Natural killer cell (primary cell): Measurements from ENCODE around the gene CHD1. TPM values are rescaled to one million over a fixed set of nuclear protein-coding genes. Genes with fewer than 3 reads are reported as not detected.

Experiments
- ATAC-seq, 3 donors: fragments of 150-1000 bp in 2 of 3; fragments of 200-7000 bp in 1 of 3; cut with Tn5 transposase; 1 replicate in 1 of 3; 2 replicates in 2 of 3; pipeline ENCODE4 v1.10.0; 2021; ENCODE audit warnings: mild to moderate bottlenecking in 2 of 3, moderate library complexity in 2 of 3
- DNase-seq, 2 donors: peaks; one replicate each; pipeline versions ENCODE4 v3.0.0 to v3.0.0-alpha.2; 2013 to 2021; ENCODE audit warnings: mixed read lengths in 1 of 2
- H3K27ac ChIP-seq: one replicate; pipeline ENCODE4 v1.5.1; 2013; ENCODE audit warnings: mild to moderate bottlenecking, low read length
- H3K27me3 ChIP-seq: one replicate; pipeline ENCODE4 v1.6.1; 2013; ENCODE audit warnings: low read length; ENCODE audit not compliant: control insufficient read depth, insufficient read depth
- H3K36me3 ChIP-seq: one replicate; pipeline ENCODE4 v1.6.1; 2013; ENCODE audit warnings: low read length; ENCODE audit not compliant: control insufficient read depth, insufficient read depth
- H3K4me1 ChIP-seq: one replicate; pipeline ENCODE4 v1.6.1; 2013; ENCODE audit warnings: low read length; ENCODE audit not compliant: control insufficient read depth, insufficient read depth
- H3K4me3 ChIP-seq: one replicate; pipeline ENCODE4 v1.5.1; 2013; ENCODE audit warnings: low read length
- H3K9me3 ChIP-seq: one replicate; pipeline ENCODE4 v1.6.1; 2013; ENCODE audit warnings: low read length; ENCODE audit not compliant: control insufficient read depth, insufficient read depth
- H3K27ac Mint-ChIP-seq, 2 donors: one replicate each; pipeline ENCODE4 v1.8.0; 2022; ENCODE audit warnings: mild to moderate bottlenecking in 2 of 2, mixed read lengths in 2 of 2, moderate library complexity in 1 of 2
- H3K27me3 Mint-ChIP-seq, 2 donors: one replicate each; pipeline ENCODE4 v1.8.0; 2022; ENCODE audit warnings: low read depth in 2 of 2, mixed read lengths in 2 of 2
- H3K36me3 Mint-ChIP-seq: one replicate; pipeline ENCODE4 v1.8.0; 2022; ENCODE audit warnings: mixed read lengths
- H3K4me1 Mint-ChIP-seq, 2 donors: one replicate each; pipeline ENCODE4 v1.8.0; 2022; ENCODE audit warnings: mixed read lengths in 2 of 2
- H3K4me3 Mint-ChIP-seq: one replicate; pipeline ENCODE4 v1.8.0; 2022; ENCODE audit warnings: mild to moderate bottlenecking, moderate library complexity, mixed read lengths
- H3K9me3 Mint-ChIP-seq, 2 donors: one replicate each; pipeline ENCODE4 v1.8.0; 2022; ENCODE audit warnings: mixed read lengths in 2 of 2
- CTCF ChIP-seq: fragments of 200-600 bp; IDR thresholded peaks from one replicate; pipeline ENCODE4 v1.8.0; 2022; ENCODE audit warnings: antibody characterized with exemption
- WGBS: methylation state at CpG from one replicate; pipeline ENCODE4 v1.1.7; 2013; ENCODE audit warnings: missing lambda C conversion rate; ENCODE audit not compliant: insufficient coverage; 5-methylcytosine and 5-hydroxymethylcytosine counted together
- intact Hi-C: fragments of 100-400 bp; cut with micrococcal nuclease; formaldehyde crosslinking; loops from one replicate; pipeline ENCODE4 v1.14.2; 2022
- total RNA-seq, 4 donors: library from RNA; stranded (reverse); fragments of 120-200 nt in 1 of 4; gene quantifications; one replicate each; pipeline versions ENCODE4 v1.2.3 to v1.2.4, GENCODE V29; 2013 to 2022

CHD1 gene
- total RNA-seq: 100 to 1,000 TPM; 116 to 127 (median 117) TPM
- 144 TPM for total RNA-seq (2013)

GRCh38 chr5:98928873-98929709 lies at the start of gene CHD1:
TSS of gene CHD1 (minus strand) at chr5:98929007. CDS start at chr5:98926386, 2,621 bp downstream.
- no peaks in the 10 kb centered on the region for H3K9me3 Mint-ChIP-seq
- peak within 1 kb of the TSS; percentile 98 for H3K27ac ChIP-seq
- ATAC-seq (peak; percentile 67 to 88 (median 74)), DNase-seq (peak; percentile 95 to 98)
- peak within 1 kb of the TSS; percentile 79 for H3K4me3 ChIP-seq
- H3K9me3 ChIP-seq: no peaks in the 10 kb centered on the region
- H3K27me3 ChIP-seq: no peaks in the 10 kb centered on the region
- H3K36me3 ChIP-seq: peaks cover 16% of the 10 kb centered on the region
- under 1% methylated on average over 100 of the region's 101 CpGs for whole genome bisulfite sequencing
- peaks cover 17% of the 10 kb centered on the region for H3K4me1 ChIP-seq
- H3K36me3 Mint-ChIP-seq: no peaks in the 10 kb centered on the region
- no peak for TF ChIP-seq CTCF
- no peaks in the 10 kb centered on the region for H3K27me3 Mint-ChIP-seq
- H3K4me1 Mint-ChIP-seq: peaks cover 44 to 60% of the 10 kb centered on the region in 2 donors
- H3K27ac Mint-ChIP-seq: peak within 1 kb of the TSS; percentile 97 to 98
- intact Hi-C loops: loop anchor here (1.0 to 10.0 kb wide), 5 partner anchors 23 to 1992 kb away; partner anchors contain the start of genes LNPEP, RGMB and ST8SIA4
- H3K4me3 Mint-ChIP-seq: peak within 1 kb of the TSS; percentile 99

- H3K27ac Mint-ChIP-seq: no peak overlapping the region
- Histone ChIP-seq H3K27ac (no peak overlapping the region), H3K27me3 (no peaks in the 10 kb centered on the region), H3K9me3 (no peaks in the 10 kb centered on the region), H3K4me3 (no peak overlapping the region), H3K36me3 (no peaks in the 10 kb centered on the region), H3K4me1 (no peaks in the 10 kb centered on the region)
- H3K27me3 Mint-ChIP-seq: peaks cover 5 to 13% of the 10 kb centered on the region in 2 donors
- H3K4me1 Mint-ChIP-seq: peaks cover 13 to 14% of the 10 kb centered on the region in 2 donors
- DNase-seq (no peak), ATAC-seq (no peak)
- 100% methylated on average over 1 of the region's 1 CpG for WGBS
- H3K4me3 Mint-ChIP-seq: no peak overlapping the region
- no peak for TF ChIP-seq CTCF
- no peaks in the 10 kb centered on the region for H3K36me3 Mint-ChIP-seq
- H3K9me3 Mint-ChIP-seq: no peaks in the 10 kb centered on the region
- intact Hi-C loops: no loop called here
These were observed 49.7 kb upstream of the CHD1 start for GRCh38 chr5:98978528-98978927.

- H3K4me1 ChIP-seq: no peaks in the 10 kb centered on the region
- no peak overlapping the region for H3K4me3 ChIP-seq
- Mint-ChIP-seq H3K4me1 (peaks cover 13 to 14% of the 10 kb centered on the region in 2 donors), H3K4me3 (no peak overlapping the region), H3K9me3 (no peaks in the 10 kb centered on the region), H3K27ac (no peak overlapping the region), H3K36me3 (no peaks in the 10 kb centered on the region), H3K27me3 (peaks cover 4 to 5% of the 10 kb centered on the region in 2 donors)
- intact Hi-C loops: no loop called here
- no peaks in the 10 kb centered on the region for H3K36me3 ChIP-seq
- TF ChIP-seq CTCF: no peak
- H3K27me3 ChIP-seq: no peaks in the 10 kb centered on the region
- 100% methylated on average over 1 of the region's 1 CpG for WGBS
- H3K27ac ChIP-seq: no peak overlapping the region
- no peak for ATAC-seq
- no peaks in the 10 kb centered on the region for H3K9me3 ChIP-seq
- no peak for DNase-seq
These were observed 48.9 kb upstream of the CHD1 start for GRCh38 chr5:98977723-98978122.
